ENCODE data around the gene CIDEC.

The CIDEC gene

DNA sequence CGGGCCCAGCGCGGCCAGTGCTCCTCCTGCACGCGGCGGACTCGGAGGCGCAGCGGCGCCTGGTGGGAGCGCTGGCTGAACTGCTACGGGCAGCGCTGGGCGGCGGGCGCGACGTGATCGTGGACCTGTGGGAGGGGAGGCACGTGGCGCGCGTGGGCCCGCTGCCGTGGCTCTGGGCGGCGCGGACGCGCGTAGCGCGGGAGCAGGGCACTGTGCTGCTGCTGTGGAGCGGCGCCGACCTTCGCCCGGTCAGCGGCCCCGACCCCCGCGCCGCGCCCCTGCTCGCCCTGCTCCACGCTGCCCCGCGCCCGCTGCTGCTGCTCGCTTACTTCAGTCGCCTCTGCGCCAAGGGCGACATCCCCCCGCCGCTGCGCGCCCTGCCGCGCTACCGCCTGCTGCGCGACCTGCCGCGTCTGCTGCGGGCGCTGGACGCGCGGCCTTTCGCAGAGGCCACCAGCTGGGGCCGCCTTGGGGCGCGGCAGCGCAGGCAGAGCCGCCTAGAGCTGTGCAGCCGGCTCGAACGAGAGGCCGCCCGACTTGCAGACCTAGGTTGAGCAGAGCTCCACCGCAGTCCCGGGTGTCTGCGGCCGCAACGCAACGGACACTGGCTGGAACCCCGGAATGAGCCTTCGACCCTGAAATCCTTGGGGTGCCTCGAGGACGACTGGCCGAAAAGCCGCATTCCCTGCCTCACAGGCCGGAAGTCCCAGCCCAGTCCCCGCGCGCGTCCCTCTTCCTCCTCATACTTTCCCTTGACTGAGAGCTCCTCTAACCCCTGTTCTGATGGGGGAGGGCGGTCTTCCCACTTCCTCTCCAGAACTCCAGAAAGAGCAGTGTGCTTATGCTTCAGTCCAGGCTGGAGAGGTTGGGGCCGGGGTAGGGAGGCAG lies 35.4 kb upstream of the CIDEC start:
- no peak for TF ChIP-seq ZFX (IDR thresholded peaks at IDR 0.05)
- TF ChIP-seq, protein P1, sequence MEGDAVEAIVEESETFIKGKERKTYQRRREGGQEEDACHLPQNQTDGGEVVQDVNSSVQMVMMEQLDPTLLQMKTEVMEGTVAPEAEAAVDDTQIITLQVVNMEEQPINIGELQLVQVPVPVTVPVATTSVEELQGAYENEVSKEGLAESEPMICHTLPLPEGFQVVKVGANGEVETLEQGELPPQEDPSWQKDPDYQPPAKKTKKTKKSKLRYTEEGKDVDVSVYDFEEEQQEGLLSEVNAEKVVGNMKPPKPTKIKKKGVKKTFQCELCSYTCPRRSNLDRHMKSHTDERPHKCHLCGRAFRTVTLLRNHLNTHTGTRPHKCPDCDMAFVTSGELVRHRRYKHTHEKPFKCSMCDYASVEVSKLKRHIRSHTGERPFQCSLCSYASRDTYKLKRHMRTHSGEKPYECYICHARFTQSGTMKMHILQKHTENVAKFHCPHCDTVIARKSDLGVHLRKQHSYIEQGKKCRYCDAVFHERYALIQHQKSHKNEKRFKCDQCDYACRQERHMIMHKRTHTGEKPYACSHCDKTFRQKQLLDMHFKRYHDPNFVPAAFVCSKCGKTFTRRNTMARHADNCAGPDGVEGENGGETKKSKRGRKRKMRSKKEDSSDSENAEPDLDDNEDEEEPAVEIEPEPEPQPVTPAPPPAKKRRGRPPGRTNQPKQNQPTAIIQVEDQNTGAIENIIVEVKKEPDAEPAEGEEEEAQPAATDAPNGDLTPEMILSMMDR (conservative IDR thresholded peaks at IDR 0.05) = no peak
- no peak overlapping the region; the same call in 1 of the 2 replicates for H3K27ac ChIP-seq

DNA sequence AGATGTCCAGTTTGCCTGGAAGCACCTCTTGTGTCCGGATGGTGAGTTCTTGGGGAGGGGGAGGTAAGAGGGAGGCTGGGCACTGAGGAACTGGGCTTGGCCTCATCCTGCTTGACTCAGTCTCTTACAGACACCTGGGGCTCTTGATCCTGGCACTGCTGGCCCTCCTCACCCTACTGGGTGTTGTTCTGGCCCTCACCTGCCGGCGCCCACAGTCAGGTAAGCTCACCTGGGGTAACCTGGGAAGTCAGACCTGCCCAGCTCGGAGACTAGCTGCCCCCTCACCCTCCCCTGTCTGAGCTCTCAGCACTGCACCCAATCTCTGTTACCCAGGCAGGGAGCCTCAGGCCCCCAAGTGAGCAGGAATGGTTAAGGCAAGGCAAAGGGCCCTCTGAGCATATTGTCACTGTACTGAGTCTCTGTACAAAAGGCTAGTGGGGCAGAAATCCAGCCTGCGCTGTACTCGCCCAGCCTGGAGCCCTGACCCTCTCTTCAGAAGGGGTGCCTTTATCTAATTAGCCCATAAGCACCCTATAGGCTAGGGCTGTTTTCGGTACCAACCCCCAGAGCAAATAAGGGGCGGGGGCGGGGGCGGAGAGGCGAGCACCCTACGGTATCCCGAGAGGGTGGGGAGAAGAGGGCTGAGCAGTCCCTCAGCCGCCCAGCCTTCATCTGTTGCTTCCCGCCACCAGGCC lies 34.7 kb upstream of the CIDEC start:
- peak overlapping the region; percentile 44 for H3K27ac ChIP-seq
- TF ChIP-seq ZFX (IDR thresholded peaks at IDR 0.05) = no peak
- TF ChIP-seq, protein P1 (conservative IDR thresholded peaks at IDR 0.05) = no peak

DNA sequence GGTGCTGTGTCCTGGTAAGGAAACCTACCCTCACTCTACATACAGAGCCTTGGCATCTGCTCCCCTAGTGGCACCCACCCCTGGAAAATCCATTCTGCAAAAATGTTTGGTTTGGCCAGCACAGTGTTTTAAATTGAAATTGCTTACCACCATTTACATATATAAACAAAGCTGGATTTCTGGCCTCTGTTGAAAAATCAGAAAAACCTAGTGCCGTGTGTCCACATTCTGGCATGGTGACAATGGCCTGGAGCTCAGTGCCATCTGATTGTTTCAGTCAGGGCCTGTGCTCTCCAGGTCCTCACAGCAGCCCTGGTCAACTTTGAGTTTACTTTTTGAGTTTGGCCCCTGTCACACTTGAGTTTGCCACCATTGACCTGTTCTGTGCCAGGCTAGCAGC lies 34.0 kb upstream of the CIDEC start:
- H3K27ac ChIP-seq = peak overlapping the region; percentile 44

DNA sequence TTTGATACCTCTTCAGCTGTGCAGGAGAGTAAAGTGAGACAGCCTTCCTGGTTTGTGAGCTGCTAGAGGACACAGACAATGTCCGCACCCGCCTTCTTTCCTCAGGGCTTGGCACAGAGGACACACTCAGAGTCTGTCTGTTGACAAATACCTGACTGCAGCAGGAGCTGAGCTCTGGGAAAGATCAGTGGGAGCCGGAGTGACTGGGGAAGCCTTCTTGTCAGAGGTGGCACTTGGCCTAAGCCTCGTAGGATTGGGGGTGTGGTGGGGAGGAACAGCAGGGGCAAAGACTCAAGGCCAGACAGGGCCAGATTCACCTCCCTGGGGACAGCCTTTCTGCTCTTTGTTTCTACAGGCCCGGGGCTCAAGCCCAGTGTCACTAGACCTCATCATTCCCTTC lies 33.5 kb upstream of the CIDEC start:
- no peak for TF ChIP-seq ZFX (IDR thresholded peaks at IDR 0.05)
- TF ChIP-seq, protein P1 (conservative IDR thresholded peaks at IDR 0.05) = no peak
- peak overlapping the region; percentile 44 for H3K27ac ChIP-seq

More for the DNA sequence above, 34.0 kb upstream of the CIDEC start:
- no peak for TF ChIP-seq ZFX (IDR thresholded peaks at IDR 0.05)
- TF ChIP-seq, protein P1 (conservative IDR thresholded peaks at IDR 0.05) = no peak

DNA sequence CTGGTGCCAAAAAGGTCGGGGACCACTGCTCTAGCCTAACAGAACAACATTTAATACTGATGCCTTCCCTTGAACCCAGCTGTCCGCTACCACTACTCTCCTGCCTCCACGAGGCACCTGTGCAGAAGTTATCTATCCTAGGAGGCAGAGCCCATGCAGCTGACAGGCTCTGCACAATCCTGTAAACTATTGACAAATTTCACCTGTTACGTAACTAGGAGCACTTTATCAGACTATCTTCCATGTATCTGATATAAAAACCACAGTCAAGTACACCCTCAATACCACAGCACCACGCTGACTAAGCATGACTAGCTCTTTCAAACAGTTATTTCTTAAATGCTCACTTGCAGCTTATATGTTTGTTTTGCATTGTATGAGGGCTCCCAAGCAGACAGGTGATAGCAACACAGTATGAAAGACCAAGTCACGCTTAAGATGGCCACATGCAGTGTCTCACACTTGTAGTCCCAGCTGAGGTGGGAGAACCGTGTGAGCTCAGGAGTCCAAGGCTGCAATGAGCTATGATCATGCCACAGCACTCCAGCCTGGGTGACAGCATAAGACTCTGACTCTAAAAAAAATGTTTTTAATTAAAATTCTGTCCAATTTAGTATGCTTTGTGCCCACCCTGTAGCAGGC lies 32.4 kb upstream of the CIDEC start:
- no peak for TF ChIP-seq ZFX (IDR thresholded peaks at IDR 0.05)
- TF ChIP-seq, protein P1 (conservative IDR thresholded peaks at IDR 0.05) = no peak
- H3K27ac ChIP-seq = no peak overlapping the region

DNA sequence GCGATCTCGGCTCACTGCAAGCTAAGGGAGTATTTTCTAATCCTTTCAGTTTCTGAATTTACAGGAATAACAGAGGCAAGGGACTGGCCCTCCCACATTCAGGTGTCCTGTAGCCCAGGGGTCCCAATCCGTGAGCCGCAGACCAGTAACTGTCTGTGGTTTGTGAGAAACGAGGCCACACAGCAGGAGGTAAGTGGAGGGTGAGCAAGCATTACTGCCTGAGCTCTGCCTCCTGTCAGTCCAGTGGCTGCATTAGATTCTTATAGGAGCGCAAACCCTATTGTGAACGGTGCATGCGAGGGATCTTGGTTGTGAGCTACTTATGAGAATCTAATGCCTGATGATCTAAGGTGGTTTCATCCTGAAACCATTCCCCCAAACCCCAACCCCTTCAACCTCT lies 31.8 kb upstream of the CIDEC start:
- TF ChIP-seq ZFX (IDR thresholded peaks at IDR 0.05) = no peak
- TF ChIP-seq, protein P1 (conservative IDR thresholded peaks at IDR 0.05) = no peak
- H3K27ac ChIP-seq = no peak overlapping the region

Data from C4-2B (cell line).